ENCODE data around the gene SPATA31D3. TPM values are rescaled to one million over a fixed set of nuclear protein-coding genes. Genes with fewer than 3 reads are reported as not detected.

Gene SPATA31D3
- total RNA-seq, 1 donor: not detected

DNA sequence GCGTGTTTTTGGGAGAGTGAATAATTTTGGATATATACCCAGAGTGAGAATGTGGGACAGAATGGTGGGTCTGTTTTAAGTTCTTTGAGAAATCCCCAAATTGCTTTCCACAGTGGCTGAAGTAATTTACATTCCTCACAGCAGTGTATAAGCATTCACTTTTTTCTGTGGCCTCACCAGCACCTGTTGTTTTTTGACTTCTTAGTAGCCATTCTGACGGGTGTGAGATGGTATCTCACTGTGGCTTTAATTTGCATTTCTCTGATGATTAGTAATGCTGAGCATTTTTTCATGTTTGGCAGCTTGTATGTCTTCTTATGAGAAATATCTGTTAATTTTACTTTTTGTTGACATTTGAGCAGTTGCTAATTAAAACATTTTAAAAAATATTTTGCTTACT lies 35.9 kb downstream of the SPATA31D3 start:
- TF ChIP-seq, protein P1, sequence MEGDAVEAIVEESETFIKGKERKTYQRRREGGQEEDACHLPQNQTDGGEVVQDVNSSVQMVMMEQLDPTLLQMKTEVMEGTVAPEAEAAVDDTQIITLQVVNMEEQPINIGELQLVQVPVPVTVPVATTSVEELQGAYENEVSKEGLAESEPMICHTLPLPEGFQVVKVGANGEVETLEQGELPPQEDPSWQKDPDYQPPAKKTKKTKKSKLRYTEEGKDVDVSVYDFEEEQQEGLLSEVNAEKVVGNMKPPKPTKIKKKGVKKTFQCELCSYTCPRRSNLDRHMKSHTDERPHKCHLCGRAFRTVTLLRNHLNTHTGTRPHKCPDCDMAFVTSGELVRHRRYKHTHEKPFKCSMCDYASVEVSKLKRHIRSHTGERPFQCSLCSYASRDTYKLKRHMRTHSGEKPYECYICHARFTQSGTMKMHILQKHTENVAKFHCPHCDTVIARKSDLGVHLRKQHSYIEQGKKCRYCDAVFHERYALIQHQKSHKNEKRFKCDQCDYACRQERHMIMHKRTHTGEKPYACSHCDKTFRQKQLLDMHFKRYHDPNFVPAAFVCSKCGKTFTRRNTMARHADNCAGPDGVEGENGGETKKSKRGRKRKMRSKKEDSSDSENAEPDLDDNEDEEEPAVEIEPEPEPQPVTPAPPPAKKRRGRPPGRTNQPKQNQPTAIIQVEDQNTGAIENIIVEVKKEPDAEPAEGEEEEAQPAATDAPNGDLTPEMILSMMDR (IDR thresholded peaks at IDR 0.05; ENCODE audit: extremely low read depth, low read depth, low read length): no peak
- no peak for DNase-seq (ENCODE audit: insufficient read length, low spot score, missing footprints)

DNA sequence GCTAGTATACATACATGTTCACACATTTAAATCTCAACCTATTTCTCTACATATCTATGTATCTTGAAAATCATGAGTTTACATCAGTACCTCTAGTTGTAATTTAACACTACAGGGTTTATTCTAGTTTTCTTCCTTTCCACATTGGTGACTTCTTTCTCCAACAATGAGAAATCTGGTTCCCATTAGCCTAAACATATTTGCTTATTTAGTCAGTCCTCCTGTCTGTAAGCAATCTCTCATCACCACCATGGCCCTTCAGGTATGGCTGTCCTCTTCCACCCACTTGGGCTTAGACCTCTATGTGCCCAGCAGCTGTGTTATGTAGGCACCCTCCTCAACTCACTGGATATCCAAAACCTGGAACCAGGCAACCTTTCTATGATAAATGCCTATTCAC lies 37.3 kb downstream of the SPATA31D3 start:
- H3K27ac ChIP-seq (ENCODE audit: low read depth, low read length): no peak overlapping the region
- H3K4me3 ChIP-seq (ENCODE audit: insufficient read depth, low read length): no peak overlapping the region
- no peaks in the 10 kb centered on the region for H3K4me1 ChIP-seq (ENCODE audit: insufficient read depth, low read length)
- H4K20me1 ChIP-seq (ENCODE audit: insufficient read depth, low read length): no peaks in the 10 kb centered on the region
- DNase-seq (ENCODE audit: insufficient read length, low spot score, missing footprints): no peak
- TF ChIP-seq, protein P1 (IDR thresholded peaks at IDR 0.05; ENCODE audit: extremely low read depth, low read depth, low read length): no peak
- no peaks in the 10 kb centered on the region for H3K36me3 ChIP-seq (ENCODE audit: insufficient read depth, low read length)
- no peaks in the 10 kb centered on the region for H3K79me2 ChIP-seq (ENCODE audit: insufficient read depth, low read length)
- H3K9me3 ChIP-seq (ENCODE audit: low read depth, low read length): no peaks in the 10 kb centered on the region
- H3K27me3 ChIP-seq (ENCODE audit: insufficient read depth, low read length): no peaks in the 10 kb centered on the region
- no peak overlapping the region for H3K4me2 ChIP-seq (ENCODE audit: insufficient read depth, low read length)
- H2AFZ ChIP-seq (ENCODE audit: low read length): no peak overlapping the region

More for the DNA sequence above, 35.9 kb downstream of the SPATA31D3 start:
- Histone ChIP-seq H3K27ac (ENCODE audit: low read depth, low read length) (no peak overlapping the region), H3K4me3 (ENCODE audit: insufficient read depth, low read length) (no peak overlapping the region), H3K4me2 (ENCODE audit: insufficient read depth, low read length) (no peak overlapping the region), H2AFZ (ENCODE audit: low read length) (no peak overlapping the region), H4K20me1 (ENCODE audit: insufficient read depth, low read length) (no peaks in the 10 kb centered on the region), H3K27me3 (ENCODE audit: insufficient read depth, low read length) (no peaks in the 10 kb centered on the region), H3K36me3 (ENCODE audit: insufficient read depth, low read length) (no peaks in the 10 kb centered on the region), H3K79me2 (ENCODE audit: insufficient read depth, low read length) (no peaks in the 10 kb centered on the region), H3K4me1 (ENCODE audit: insufficient read depth, low read length) (no peaks in the 10 kb centered on the region), H3K9me3 (ENCODE audit: low read depth, low read length) (no peaks in the 10 kb centered on the region)

DNA sequence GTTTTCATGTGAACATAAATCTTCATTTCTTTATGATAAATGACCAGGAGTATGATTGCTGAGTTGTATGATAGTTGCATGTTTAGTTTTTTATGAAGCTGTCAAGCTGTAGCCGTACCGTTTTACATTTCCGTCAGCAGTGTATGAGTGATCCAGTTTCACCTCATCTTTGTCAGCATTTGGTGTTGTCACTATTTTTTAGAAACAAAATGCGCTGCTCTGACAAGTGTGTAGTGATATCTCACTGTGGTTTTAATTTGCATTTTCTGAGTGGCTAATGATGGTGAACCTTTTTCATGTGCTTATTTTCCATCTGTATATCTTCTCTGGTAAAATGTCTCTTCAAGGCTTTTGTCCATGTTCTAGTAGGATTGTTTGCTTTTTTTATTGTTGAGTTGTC lies 38.6 kb downstream of the SPATA31D3 start:
- TF ChIP-seq, protein P1 (IDR thresholded peaks at IDR 0.05; ENCODE audit: extremely low read depth, low read depth, low read length): no peak
- H3K79me2 ChIP-seq (ENCODE audit: insufficient read depth, low read length): no peaks in the 10 kb centered on the region
- H3K27ac ChIP-seq (ENCODE audit: low read depth, low read length): no peak overlapping the region
- H3K4me1 ChIP-seq (ENCODE audit: insufficient read depth, low read length): no peaks in the 10 kb centered on the region
- no peak overlapping the region for H2AFZ ChIP-seq (ENCODE audit: low read length)
- H3K9me3 ChIP-seq (ENCODE audit: low read depth, low read length): no peaks in the 10 kb centered on the region
- no peak overlapping the region for H3K4me3 ChIP-seq (ENCODE audit: insufficient read depth, low read length)
- H3K36me3 ChIP-seq (ENCODE audit: insufficient read depth, low read length): no peaks in the 10 kb centered on the region
- no peak for DNase-seq (ENCODE audit: insufficient read length, low spot score, missing footprints)
- H3K4me2 ChIP-seq (ENCODE audit: insufficient read depth, low read length): no peak overlapping the region
- no peaks in the 10 kb centered on the region for H4K20me1 ChIP-seq (ENCODE audit: insufficient read depth, low read length)
- no peaks in the 10 kb centered on the region for H3K27me3 ChIP-seq (ENCODE audit: insufficient read depth, low read length)

DNA sequence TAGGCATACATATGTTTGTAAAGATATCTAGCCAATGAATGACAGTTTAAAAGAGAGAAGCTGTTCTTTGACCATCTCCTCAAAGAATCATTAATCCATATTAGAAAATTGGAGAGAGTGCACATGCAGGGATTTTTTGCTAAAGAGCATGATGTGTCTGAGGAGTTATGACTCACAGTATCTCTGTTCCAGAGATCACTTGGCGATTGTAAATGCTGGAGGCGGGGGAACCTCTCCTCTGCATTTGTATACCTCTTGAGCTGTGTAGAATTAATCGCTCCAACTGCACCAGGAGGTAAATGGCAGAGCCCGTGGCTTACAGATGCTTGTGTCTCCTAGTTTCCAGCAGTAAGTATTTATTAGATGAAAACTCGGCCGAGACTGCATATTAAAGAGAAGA lies 41.6 kb downstream of the SPATA31D3 start:
- Histone ChIP-seq H3K79me2 (ENCODE audit: insufficient read depth, low read length) (no peaks in the 10 kb centered on the region), H3K27me3 (ENCODE audit: insufficient read depth, low read length) (no peaks in the 10 kb centered on the region), H3K27ac (ENCODE audit: low read depth, low read length) (no peak overlapping the region), H3K4me2 (ENCODE audit: insufficient read depth, low read length) (no peak overlapping the region), H3K9me3 (ENCODE audit: low read depth, low read length) (no peaks in the 10 kb centered on the region), H4K20me1 (ENCODE audit: insufficient read depth, low read length) (no peaks in the 10 kb centered on the region), H3K4me1 (ENCODE audit: insufficient read depth, low read length) (no peaks in the 10 kb centered on the region), H3K36me3 (ENCODE audit: insufficient read depth, low read length) (no peaks in the 10 kb centered on the region), H3K4me3 (ENCODE audit: insufficient read depth, low read length) (no peak overlapping the region), H2AFZ (ENCODE audit: low read length) (no peak overlapping the region)
- TF ChIP-seq, protein P1 (IDR thresholded peaks at IDR 0.05; ENCODE audit: extremely low read depth, low read depth, low read length): no peak
- DNase-seq (ENCODE audit: insufficient read length, low spot score, missing footprints): no peak

Data from osteoblast (primary cell).